Dedifferentiated amniotic fluid mesenchymal stem cell (primary cell): ENCODE data around the gene MXD3.
A peak's percentile ranks its signal among the peaks of the same experiment; 100 is the strongest.

Source experiments
- DNase-seq: peaks from one replicate; pipeline ENCODE4 v3.0.0-alpha.2; 2016; ENCODE audit errors: extremely low spot score

Gene MXD3

DNA sequence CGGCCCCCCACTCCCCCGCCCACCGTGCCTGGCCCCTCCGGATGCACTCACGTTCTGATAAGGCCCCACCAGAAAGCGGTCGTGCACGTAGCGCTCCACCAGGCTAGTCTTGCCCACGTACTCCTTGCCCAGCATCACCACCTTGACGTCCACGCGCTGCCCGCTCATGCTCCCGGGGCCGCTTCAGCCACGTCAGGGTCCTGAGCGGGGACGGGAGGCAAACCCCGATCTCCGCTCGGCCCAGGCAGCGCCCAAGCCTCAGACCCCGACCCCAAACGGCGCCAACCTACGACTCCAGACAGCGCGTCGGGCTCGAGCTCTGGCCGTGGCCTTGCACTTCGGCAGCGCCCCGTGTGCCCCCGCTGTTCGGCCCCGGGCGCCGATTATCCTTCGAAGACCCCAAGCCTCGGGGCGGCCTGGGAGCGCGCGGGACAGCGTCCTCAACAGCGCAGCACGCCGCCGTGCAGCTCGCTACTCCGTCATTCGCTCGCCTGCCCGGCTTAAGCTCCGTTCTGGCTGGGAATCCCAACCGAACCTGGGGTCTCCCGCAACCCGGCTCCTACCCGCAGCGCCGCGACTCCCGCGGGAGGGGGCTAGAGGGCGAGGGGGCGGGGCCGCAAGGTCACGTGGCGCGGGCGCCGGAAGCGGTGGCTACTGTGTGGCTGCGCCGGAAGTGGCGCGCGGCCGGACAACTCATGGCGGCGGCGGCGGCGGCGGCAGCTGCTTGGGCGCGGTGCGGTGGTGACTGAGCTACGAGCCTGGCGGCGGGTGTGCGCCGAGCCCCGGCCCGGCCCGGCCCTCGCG is 8.4 kb downstream of the MXD3 start, which contains the start of the genes PRELID1 and RAB24:
Gene PRELID1 (plus strand): TSS at position 679 of the 804 bp plus-strand sequence. CDS start 187 bp downstream, outside the sequence.
Gene RAB24 (minus strand): TSS at position 599 of the 804 bp plus-strand sequence. CDS start 431 bp downstream, at position 168.
- peak; percentile 81 for DNase-seq

- DNase-seq: no peak
These were observed 9.2 kb downstream of the MXD3 start for GRCh38 chr5:177302354-177303110.

GRCh38 chr5:177301503-177302165 is 10.1 kb downstream of the MXD3 start:
- no peak for DNase-seq

DNA sequence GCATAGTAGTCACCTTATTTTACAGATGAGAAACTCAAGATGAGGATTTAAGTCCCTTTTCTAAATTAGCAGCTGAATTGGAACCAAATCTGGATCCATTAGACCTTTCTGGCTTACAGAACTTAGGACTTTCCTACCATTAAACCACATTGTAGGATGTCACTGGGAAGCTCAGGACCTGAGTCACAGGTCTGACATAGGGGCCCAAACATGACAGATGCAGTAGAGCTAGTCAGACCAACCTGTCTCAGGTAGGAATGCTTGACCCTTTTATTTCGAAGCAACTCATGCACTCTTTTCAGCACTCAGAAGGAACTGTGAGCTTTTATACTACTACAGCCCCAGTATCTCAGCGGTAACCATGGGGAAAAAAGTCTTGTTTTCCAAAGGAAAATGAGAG is 10.7 kb downstream of the MXD3 start:
- DNase-seq: no peak

DNA sequence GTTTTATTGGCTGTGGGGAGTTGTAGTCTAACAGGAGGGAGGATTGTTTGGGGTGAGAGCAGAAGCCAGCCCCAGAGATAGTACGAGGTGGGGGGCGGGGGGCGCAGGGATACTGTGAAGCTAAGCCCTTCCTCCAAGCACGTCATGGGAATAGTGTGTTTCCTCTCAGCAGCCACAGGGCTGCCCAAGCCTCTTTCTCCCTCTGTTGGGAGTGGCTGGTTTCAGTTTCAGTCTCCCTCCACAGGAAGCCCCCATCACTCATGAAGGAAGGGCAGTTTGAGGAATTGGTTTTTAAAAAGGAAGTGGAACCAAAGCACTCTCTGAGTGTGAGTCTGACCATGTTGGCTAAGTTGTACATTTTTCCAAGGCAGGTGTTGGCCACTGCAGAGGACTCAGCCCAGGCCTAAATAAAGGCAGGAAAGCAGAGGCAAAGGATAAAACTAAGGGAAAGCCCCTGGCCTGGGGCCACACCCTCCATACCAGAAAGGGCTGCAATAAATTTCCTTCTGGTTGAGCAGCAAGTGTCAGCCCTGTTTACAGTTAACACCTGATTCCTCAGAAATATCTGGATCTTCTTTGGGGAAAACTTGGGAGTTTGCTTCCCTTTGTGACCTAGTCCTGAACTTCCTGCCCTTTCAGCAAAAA is 11.3 kb downstream of the MXD3 start:
- peak; percentile 61 for DNase-seq

GRCh38 chr5:177299697-177300096 is 12.0 kb downstream of the MXD3 start:
- no peak for DNase-seq

- no peak for DNase-seq
These were observed 13.8 kb downstream of the MXD3 start for GRCh38 chr5:177297922-177298321.

DNA sequence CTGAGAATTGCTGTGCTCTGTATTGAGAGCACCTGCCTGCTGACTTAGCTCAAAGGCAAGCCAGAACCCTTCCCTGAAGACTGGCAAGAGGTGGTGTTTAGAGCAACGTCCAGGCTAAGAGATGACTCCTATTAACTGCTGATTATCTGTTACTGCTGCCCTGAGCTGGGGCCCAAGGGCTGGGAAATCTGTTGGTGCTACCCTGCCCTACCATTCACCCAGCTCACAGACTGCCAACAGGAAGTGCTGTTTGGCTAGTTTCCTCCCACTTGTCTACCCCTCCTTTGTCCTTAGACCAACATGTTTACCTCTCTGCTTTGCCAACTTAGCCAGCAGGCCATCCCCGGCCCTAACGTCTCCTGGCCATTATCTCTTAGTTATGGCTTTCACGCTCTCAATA is 15.1 kb downstream of the MXD3 start:
- no peak for DNase-seq

GRCh38 chr5:177295924-177296323 is 15.8 kb downstream of the MXD3 start:
- no peak for DNase-seq

GRCh38 chr5:177294632-177295031 is 17.1 kb downstream of the MXD3 start:
- no peak for DNase-seq

DNA sequence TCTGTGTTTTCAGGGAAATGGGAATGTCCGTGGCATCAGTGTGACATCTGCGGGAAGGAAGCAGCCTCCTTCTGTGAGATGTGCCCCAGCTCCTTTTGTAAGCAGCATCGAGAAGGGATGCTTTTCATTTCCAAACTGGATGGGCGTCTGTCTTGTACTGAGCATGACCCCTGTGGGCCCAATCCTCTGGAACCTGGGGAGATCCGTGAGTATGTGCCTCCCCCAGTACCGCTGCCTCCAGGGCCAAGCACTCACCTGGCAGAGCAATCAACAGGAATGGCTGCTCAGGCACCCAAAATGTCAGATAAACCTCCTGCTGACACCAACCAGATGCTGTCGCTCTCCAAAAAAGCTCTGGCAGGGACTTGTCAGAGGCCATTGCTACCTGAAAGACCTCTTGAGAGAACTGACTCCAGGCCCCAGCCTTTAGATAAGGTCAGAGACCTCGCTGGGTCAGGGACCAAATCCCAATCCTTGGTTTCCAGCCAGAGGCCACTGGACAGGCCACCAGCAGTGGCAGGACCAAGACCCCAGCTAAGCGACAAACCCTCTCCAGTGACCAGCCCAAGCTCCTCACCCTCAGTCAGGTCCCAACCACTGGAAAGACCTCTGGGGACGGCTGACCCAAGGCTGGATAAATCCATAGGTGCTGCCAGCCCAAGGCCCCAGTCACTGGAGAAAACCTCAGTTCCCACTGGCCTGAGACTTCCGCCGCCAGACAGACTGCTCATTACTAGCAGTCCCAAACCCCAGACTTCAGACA is 17.7 kb downstream of the MXD3 start:
- no peak for DNase-seq

GRCh38 chr5:177291735-177292134 is 20.0 kb downstream of the MXD3 start:
- DNase-seq: no peak

GRCh38 chr5:177290816-177291596 is 20.7 kb downstream of the MXD3 start:
- no peak for DNase-seq

- DNase-seq: no peak
These were observed 23.5 kb downstream of the MXD3 start for GRCh38 chr5:177288191-177288590.

GRCh38 chr5:177276886-177277285 is 34.8 kb downstream of the MXD3 start:
- no peak for DNase-seq

- no peak for DNase-seq
These were observed 35.8 kb downstream of the MXD3 start for GRCh38 chr5:177275883-177276282.

- DNase-seq: no peak
These were observed 40.6 kb downstream of the MXD3 start for GRCh38 chr5:177271113-177271512.

GRCh38 chr5:177270653-177271052 is 41.0 kb downstream of the MXD3 start:
- DNase-seq: no peak

DNA sequence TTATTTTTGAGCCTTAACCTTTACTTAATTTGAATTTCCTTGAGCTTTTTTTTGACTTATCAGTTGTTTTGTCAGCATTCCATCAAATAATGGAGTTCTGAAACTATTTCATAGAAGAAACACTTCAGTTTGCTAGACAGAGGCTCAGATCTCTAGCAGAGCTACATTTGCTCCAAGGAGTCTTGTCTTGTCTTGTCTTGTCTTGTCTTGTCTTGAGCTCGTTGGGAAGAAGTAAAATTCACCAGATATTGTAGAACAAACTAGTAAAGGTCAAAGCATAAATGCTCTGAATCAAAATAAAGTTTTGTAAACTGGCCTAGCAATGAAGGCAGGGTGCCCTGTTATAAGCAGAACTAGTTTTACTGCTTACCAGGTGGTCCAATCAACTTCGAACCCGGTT is 41.7 kb downstream of the MXD3 start:
- no peak for DNase-seq

DNA sequence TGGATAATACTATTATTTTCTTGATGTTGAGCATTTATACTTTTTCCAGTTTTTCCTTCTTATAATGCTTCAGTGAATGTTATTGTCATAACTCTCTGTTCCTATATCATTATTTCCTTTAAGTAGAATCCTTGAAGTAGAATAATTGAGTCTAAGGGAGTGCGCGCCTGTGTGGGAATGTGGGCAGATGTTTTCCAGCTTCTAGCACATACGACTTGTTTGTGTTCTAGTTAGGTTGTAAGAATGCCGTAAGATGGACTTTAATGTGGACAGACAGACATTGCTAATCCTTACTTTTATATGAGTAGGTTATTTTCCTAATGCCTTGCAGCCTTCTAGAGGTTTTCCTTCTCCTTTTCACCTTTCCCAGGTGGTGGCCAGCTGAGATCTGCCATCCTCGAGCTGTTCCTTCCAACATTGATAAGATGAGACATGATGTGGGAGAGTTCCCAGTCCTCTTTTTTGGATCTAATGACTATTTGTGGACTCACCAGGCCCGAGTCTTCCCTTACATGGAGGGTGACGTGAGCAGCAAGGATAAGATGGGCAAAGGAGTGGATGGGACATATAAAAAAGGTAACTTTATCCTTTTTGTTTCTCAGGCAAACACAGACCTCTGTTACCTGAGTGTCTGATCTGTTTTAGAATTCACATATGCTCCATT is 42.3 kb downstream of the MXD3 start:
- DNase-seq: no peak
